Measurements from ENCODE around the gene EPOP.

DNA sequence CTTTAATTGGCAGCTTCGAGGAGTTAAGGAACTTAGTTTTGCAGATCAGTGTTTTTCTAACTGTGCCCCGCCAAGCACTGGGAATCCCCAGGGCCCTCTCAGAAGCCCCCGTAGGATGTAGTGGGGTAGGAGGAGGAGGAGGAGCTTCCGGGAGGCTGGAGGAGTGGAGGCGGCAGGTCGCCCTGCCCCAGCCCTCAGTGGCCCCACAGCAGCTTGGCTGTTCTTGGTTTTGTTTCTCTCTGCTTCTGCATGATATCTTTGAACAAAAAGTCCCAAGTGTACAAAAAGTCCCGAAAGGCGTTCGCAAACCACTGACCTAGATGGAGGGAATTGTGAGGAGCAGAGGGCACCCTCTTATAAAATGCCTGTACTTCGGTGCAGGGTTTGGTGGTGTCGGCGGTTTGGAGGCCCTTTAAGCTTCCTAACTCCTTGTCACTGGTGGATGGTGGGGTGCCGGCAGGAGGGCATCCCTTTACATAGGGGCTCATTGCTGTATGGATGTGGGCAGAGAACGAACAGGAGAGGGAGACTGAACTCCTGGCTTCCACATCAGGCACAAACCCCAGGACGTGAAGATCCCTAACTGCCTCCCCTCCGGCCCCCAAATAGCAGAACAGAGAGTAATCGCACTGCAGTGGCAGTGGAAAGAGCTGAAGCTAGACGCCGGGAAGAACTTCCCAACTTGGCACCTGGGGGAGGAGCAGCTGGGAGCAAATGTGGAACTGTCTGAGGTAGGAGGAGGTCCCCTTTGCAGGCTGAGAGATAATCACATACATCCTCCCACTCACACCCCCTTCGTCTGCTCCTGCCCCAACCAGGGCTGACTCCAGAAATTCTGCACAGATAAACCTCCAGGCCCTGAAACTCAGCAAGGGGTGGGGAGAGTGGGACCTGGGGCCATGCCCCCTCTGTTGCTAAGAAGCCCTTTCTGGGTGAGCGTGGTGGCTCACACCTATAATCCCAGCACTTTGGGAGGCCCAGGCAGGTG lies 20.1 kb downstream of the EPOP start:
- TF ChIP-seq POLR2A (IDR thresholded peaks at IDR 0.05; ENCODE audit: low read depth, low read length) (no peak), POLR2AphosphoS5 (IDR thresholded peaks at IDR 0.05; ENCODE audit: low read depth, low read length) (no peak), TAF1 (IDR thresholded peaks at IDR 0.05; ENCODE audit: low read depth, low read length) (no peak), PAX5 (IDR thresholded peaks at IDR 0.05; ENCODE audit: insufficient read depth, low read length, severe bottlenecking) (no peak), POU2F2 (IDR thresholded peaks at IDR 0.05; ENCODE audit: low read depth, low read length) (no peak), SPI1 (IDR thresholded peaks at IDR 0.05; ENCODE audit: low read depth, low read length) (no peak)

Measured in GM12891 (cell line).